GM12878 (cell line): Measurements from ENCODE around the gene HLA-DMA. TPM values are rescaled to one million over a fixed set of nuclear protein-coding genes. Genes with fewer than 3 reads are reported as not detected.

Experiments used
- BACH1 ChIP-seq: fragments of 450-650 bp; IDR thresholded peaks from 2 replicates; pipeline ENCODE4 v1.6.1; 2017; ENCODE audit warnings: mild to moderate bottlenecking, borderline replicate concordance
- BRCA1 ChIP-seq: IDR thresholded peaks from 2 replicates; pipeline ENCODE4 v1.6.1; 2011; ENCODE audit warnings: low read depth, low read length, improper control_type of control experiment
- CBX5 ChIP-seq: sonication (generic); IDR thresholded peaks from 2 replicates; pipeline ENCODE4 v1.6.1; 2016; ENCODE audit warnings: low read depth, moderate library complexity, mild to moderate bottlenecking, inconsistent platforms
- CREB1 ChIP-seq: IDR thresholded peaks from 2 replicates; pipeline ENCODE4 v1.6.1; 2012; ENCODE audit warnings: low read depth, mild to moderate bottlenecking, inconsistent platforms
- CREM ChIP-seq: IDR thresholded peaks from 2 replicates; pipeline ENCODE4 v1.6.1; 2014; ENCODE audit warnings: antibody characterized with exemption, low read depth
- EP300 ChIP-seq, 2 experiments: fragments of 150-350 bp in 1 of 2; IDR thresholded peaks; 2 replicates each; pipeline ENCODE4 v1.6.1; 2011 to 2012; ENCODE audit warnings: low read depth in 2 of 2, low read length in 2 of 2, borderline replicate concordance in 1 of 2, improper control_type of control experiment in 1 of 2, inconsistent platforms in 1 of 2; ENCODE audit not compliant: control insufficient read depth in 1 of 2
- HDAC6 ChIP-seq: fragments of 200-600 bp; sonication (generic); IDR thresholded peaks from one replicate; pipeline ENCODE4 v1.8.0; 2017; ENCODE audit warnings: antibody characterized with exemption; ENCODE audit not compliant: unreplicated experiment
- IRF3 ChIP-seq: fragments of 450-650 bp; IDR thresholded peaks from 2 replicates; pipeline ENCODE4 v1.6.1; 2014; ENCODE audit warnings: mild to moderate bottlenecking
- IRF5 ChIP-seq: fragments of 450-650 bp; IDR thresholded peaks from 2 replicates; pipeline ENCODE4 v1.6.1; 2017; ENCODE audit warnings: borderline replicate concordance
- JUND ChIP-seq: IDR thresholded peaks from 2 replicates; pipeline ENCODE4 v1.6.1; 2012; ENCODE audit warnings: low read depth, mild to moderate bottlenecking, low read length, improper control_type of control experiment, moderate library complexity
- MEF2B ChIP-seq: fragments of 450-650 bp; IDR thresholded peaks from 2 replicates; pipeline ENCODE4 v1.6.1; 2018; ENCODE audit warnings: mild to moderate bottlenecking, moderate library complexity; ENCODE audit not compliant: partially characterized antibody, poor library complexity, severe bottlenecking
- MLLT1 ChIP-seq: fragments of 450-650 bp; IDR thresholded peaks from 2 replicates; pipeline ENCODE4 v1.6.1; 2016; ENCODE audit warnings: mild to moderate bottlenecking
- MTA3 ChIP-seq: IDR thresholded peaks from 2 replicates; pipeline ENCODE4 v1.6.1; 2012; ENCODE audit warnings: low read length, inconsistent platforms, borderline replicate concordance
- MXI1 ChIP-seq: fragments of 150-350 bp; IDR thresholded peaks from 2 replicates; pipeline ENCODE4 v1.6.1; 2011; ENCODE audit warnings: low read depth, mild to moderate bottlenecking, inconsistent platforms, low read length, improper control_type of control experiment
- MYC ChIP-seq: IDR thresholded peaks from 2 replicates; pipeline ENCODE4 v1.6.1; 2011; ENCODE audit warnings: mild to moderate bottlenecking, low read length, moderate library complexity, inconsistent platforms; ENCODE audit not compliant: insufficient read depth, insufficient replicate concordance, insufficient read length, severe bottlenecking
- NFIC ChIP-seq: IDR thresholded peaks from 2 replicates; pipeline ENCODE4 v1.6.1; 2012; ENCODE audit warnings: low read depth, mild to moderate bottlenecking, inconsistent platforms, low read length, moderate library complexity
- NFYB ChIP-seq: IDR thresholded peaks from 2 replicates; pipeline ENCODE4 v1.6.1; 2011; ENCODE audit warnings: low read depth, mild to moderate bottlenecking, low read length, improper control_type of control experiment, moderate library complexity; ENCODE audit not compliant: insufficient read depth
- POLR2AphosphoS2 ChIP-seq: IDR thresholded peaks from 2 replicates; pipeline ENCODE4 v1.6.1; 2011; ENCODE audit warnings: low read depth, mild to moderate bottlenecking, low read length, improper control_type of control experiment, moderate library complexity
- POU2F2 ChIP-seq: IDR thresholded peaks from 3 replicates; pipeline ENCODE4 v1.6.1; 2011; ENCODE audit warnings: low read depth, mild to moderate bottlenecking, low read length, borderline replicate concordance
- RAD21 ChIP-seq: IDR thresholded peaks from 2 replicates; pipeline ENCODE4 v1.6.1; 2011; ENCODE audit warnings: mild to moderate bottlenecking, low read depth, low read length, moderate library complexity; ENCODE audit not compliant: insufficient read depth
- RFX5 ChIP-seq: IDR thresholded peaks from 2 replicates; pipeline ENCODE4 v1.6.1; 2011; ENCODE audit warnings: low read depth, low read length, improper control_type of control experiment
- RUNX3 ChIP-seq: IDR thresholded peaks from 2 replicates; pipeline ENCODE4 v1.6.1; 2012; ENCODE audit warnings: low read length, inconsistent platforms
- STAT1 ChIP-seq: fragments of 450-650 bp; conservative IDR thresholded peaks from 2 replicates; pipeline ENCODE4 v1.6.1; 2014; ENCODE audit warnings: antibody characterized with exemption, mild to moderate bottlenecking
- USF1 ChIP-seq: IDR thresholded peaks from 2 replicates; pipeline ENCODE4 v1.6.1; 2011; ENCODE audit warnings: borderline replicate concordance, low read depth, mild to moderate bottlenecking, moderate library complexity, mixed read lengths, low read length; ENCODE audit not compliant: insufficient read depth; ENCODE audit errors: extremely low read length
- ZNF207 ChIP-seq: fragments of 450-650 bp; IDR thresholded peaks from 2 replicates; pipeline ENCODE4 v1.6.1; 2014; ENCODE audit warnings: antibody characterized with exemption, mild to moderate bottlenecking, borderline replicate concordance
- ZNF274 ChIP-seq: IDR thresholded peaks from one replicate; pipeline ENCODE4 v1.8.0; 2011; ENCODE audit not compliant: insufficient read length, insufficient read depth
- ZSCAN29 ChIP-seq: fragments of 450-650 bp; IDR thresholded peaks from 2 replicates; pipeline ENCODE4 v1.6.1; 2017; ENCODE audit warnings: mild to moderate bottlenecking, moderate library complexity
- polyA plus RNA-seq, 11 experiments: library from polyadenylated mRNA; depleted of rRNA in 4 of 11; unstranded in 6 of 11; stranded (reverse) in 5 of 11; fragments of >200 nt; fragmentation: Nextera tagmentation in 4 of 11; fragmentation: Illumina TruSeq in 1 of 11; extraction: Ambion mirVana in 4 of 11; extraction: Trizol in 1 of 11; gene quantifications; 1 replicate in 1 of 11; 2 replicates in 10 of 11; pipeline versions ENCODE4 v1.2.1 to v1.2.3, GENCODE V29; 2011 to 2016; ENCODE audit warnings: inconsistent platforms in 2 of 11, missing spikeins in 2 of 11, low read depth in 1 of 11
- total RNA-seq, 4 experiments: library from RNA; depleted of rRNA in 3 of 4; stranded (reverse); fragments of >200 nt in 3 of 4; fragmentation: Illumina TruSeq in 1 of 4; extraction: Trizol in 1 of 4; gene quantifications; 2 replicates each; pipeline versions ENCODE4 v1.2.1 to v1.2.3, GENCODE V29; 2013 to 2021

The HLA-DMA gene
- total and polyA plus RNA-seq, 10 of the 15 experiments (the other 5 are each of a cell fraction or from before 2014, with no cell fraction given), result 177 to 552 (median 309) TPM

GRCh38 chr6:32945108-32945760 is 7.7 kb downstream of the HLA-DMA start (continued):
- TF ChIP-seq NFIC, result peak; percentile 80
- no peak for TF ChIP-seq STAT1
- TF ChIP-seq RUNX3, result peak; percentile 88
- no peak for TF ChIP-seq CBX5
- TF ChIP-seq MEF2B, result peak; percentile 10
- no peak for TF ChIP-seq MYC
- TF ChIP-seq EP300 (IDR thresholded peaks at IDR 0.05; ENCODE audit: borderline replicate concordance in 1 of 2, control insufficient read depth in 1 of 2, low read depth in 2 of 2, low read length in 2 of 2), result peak; percentile 33 to 64; a peak in 1 of 4 replicates
- 0 out of 2 replicates have a peak, but pooled peaks have one; percentile 25 for TF ChIP-seq CREB1
- no peak for TF ChIP-seq ZNF207
- TF ChIP-seq BACH1, result no peak
- no peak for TF ChIP-seq POU2F2
- no peak for TF ChIP-seq BRCA1
- TF ChIP-seq RAD21, result no peak
- no peak for TF ChIP-seq HDAC6
- no peak for TF ChIP-seq ZSCAN29
- TF ChIP-seq CREM, result peak; percentile 63; the same call in 1 of the 2 replicates
- no peak for TF ChIP-seq ZNF274
- TF ChIP-seq MLLT1, result 0 out of 2 replicates have a peak, but pooled peaks have one; percentile 29
- no peak for TF ChIP-seq MXI1
- no peak; the same call in 1 of the 2 replicates for TF ChIP-seq POLR2AphosphoS2
- 0 out of 2 replicates have a peak, but pooled peaks have one; percentile 35 for TF ChIP-seq NFYB
- TF ChIP-seq JUND, result no peak
- TF ChIP-seq MTA3, result peak; percentile 67; the same call in 1 of the 2 replicates
- TF ChIP-seq RFX5, result no peak
- no peak for TF ChIP-seq IRF3
- TF ChIP-seq IRF5, result no peak
- no peak for TF ChIP-seq USF1
